Measurements from ENCODE around the gene PARP12.

PARP12 gene

GRCh38 chr7:139976055-139976837 lies 86.5 kb downstream of the PARP12 start:
- DNase-seq (ENCODE audit: low read depth) = no peak
- TF ChIP-seq CTCF (IDR thresholded peaks at IDR 0.05; ENCODE audit: control insufficient read depth, extremely low read depth, insufficient read depth) = no peak
- H3K4me3 ChIP-seq (ENCODE audit: low read depth, low read length) = no peak overlapping the region

- no peak for DNase-seq (ENCODE audit: low read depth)
- TF ChIP-seq CTCF (IDR thresholded peaks at IDR 0.05; ENCODE audit: control insufficient read depth, extremely low read depth, insufficient read depth) = no peak
- no peak overlapping the region for H3K4me3 ChIP-seq (ENCODE audit: low read depth, low read length)
Observed at GRCh38 chr7:139974179-139974811, 88.5 kb downstream of the PARP12 start.
